Measurements from ENCODE around the gene PLAGL2. TPM values are rescaled to one million over a fixed set of nuclear protein-coding genes. Genes with fewer than 3 reads are reported as not detected.

Gene PLAGL2
- total and polyA plus RNA-seq, 2 experiments from 2014 or later = 39.7 to 41.1 TPM

DNA sequence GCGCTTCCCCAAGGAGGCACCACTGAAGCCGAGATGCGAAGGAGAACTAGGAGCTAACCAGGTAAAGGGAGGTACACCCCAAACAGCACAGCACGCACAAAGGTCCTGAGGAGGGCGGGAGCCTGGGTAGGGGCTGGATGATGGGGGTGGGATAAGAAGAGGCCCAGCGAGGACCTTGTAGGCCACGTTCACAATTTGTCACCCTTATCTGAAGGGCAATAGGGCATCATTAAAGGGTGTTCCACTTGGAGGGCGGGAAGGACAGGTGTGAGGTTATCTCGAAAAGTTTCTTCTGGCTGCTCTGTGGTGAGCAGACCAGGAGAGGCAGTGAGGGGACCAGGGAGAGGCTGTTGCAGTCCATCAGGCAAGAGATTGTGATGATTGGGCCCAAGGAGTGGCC is 25.7 kb upstream of the PLAGL2 start:
- no peak overlapping the region for H3K27ac ChIP-seq

DNA sequence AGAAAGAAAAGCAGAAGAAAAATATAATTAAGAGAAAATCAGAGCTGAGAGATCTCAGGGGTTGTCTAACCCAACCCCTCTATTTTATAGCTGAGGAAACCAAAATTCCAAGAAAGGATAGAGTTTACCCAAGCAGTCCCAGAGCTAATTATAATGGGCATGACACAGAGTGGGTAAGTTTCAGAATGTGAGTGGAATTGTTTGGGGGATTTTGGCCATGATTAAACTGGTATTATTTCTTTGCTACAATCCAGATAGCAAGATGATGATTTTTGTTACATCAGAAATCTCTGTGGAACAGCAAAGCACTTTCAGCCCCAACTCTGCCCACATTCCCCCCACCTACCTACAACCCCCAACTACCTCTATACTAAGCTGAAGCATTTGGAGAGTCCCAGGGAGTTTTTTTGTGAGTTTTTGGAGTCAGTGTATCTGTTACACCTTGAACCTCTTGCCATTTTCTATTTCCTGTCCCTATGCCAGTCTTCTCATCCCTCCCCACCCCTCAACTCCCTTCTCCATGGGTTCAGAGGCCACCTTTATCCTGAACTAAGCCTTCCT is 24.9 kb upstream of the PLAGL2 start:
- H2AFZ ChIP-seq = no peak overlapping the region
- no peak for DNase-seq (ENCODE audit: low spot score)
- TF ChIP-seq, protein P1, sequence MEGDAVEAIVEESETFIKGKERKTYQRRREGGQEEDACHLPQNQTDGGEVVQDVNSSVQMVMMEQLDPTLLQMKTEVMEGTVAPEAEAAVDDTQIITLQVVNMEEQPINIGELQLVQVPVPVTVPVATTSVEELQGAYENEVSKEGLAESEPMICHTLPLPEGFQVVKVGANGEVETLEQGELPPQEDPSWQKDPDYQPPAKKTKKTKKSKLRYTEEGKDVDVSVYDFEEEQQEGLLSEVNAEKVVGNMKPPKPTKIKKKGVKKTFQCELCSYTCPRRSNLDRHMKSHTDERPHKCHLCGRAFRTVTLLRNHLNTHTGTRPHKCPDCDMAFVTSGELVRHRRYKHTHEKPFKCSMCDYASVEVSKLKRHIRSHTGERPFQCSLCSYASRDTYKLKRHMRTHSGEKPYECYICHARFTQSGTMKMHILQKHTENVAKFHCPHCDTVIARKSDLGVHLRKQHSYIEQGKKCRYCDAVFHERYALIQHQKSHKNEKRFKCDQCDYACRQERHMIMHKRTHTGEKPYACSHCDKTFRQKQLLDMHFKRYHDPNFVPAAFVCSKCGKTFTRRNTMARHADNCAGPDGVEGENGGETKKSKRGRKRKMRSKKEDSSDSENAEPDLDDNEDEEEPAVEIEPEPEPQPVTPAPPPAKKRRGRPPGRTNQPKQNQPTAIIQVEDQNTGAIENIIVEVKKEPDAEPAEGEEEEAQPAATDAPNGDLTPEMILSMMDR (IDR thresholded peaks at IDR 0.05; ENCODE audit: poor library complexity) = no peak
- no peak for TF ChIP-seq EZH2 (IDR thresholded peaks at IDR 0.05; ENCODE audit: borderline replicate concordance)
- TF ChIP-seq EZH2phosphoT487 (IDR thresholded peaks at IDR 0.05; ENCODE audit: low read depth, severe bottlenecking, unreplicated experiment) = no peak
- no peak overlapping the region for H3K4me3 ChIP-seq
- no peak overlapping the region for H3K4me2 ChIP-seq
- H3K9me2 ChIP-seq (replicated peaks; ENCODE audit: insufficient read depth) = no peaks in the 10 kb centered on the region
- no peaks in the 10 kb centered on the region for H3K36me3 ChIP-seq (replicated peaks; ENCODE audit: insufficient read depth, low read depth)
- H4K20me1 ChIP-seq (ENCODE audit: insufficient read depth, poor library complexity, severe bottlenecking) = no peaks in the 10 kb centered on the region
- H3K27me3 ChIP-seq = no peaks in the 10 kb centered on the region
- H3K27ac ChIP-seq = peak overlapping the region; percentile 98
- H3K4me1 ChIP-seq (ENCODE audit: insufficient read depth) = peaks cover 30% of the 10 kb centered on the region
- no peaks in the 10 kb centered on the region for H3K9me3 ChIP-seq (ENCODE audit: low read depth)
- no peaks in the 10 kb centered on the region for H3K79me2 ChIP-seq

More for the DNA sequence above, 25.7 kb upstream of the PLAGL2 start:
- DNase-seq (ENCODE audit: low spot score) = no peak
- Histone ChIP-seq H4K20me1 (ENCODE audit: insufficient read depth, poor library complexity, severe bottlenecking) (no peaks in the 10 kb centered on the region), H3K27me3 (no peaks in the 10 kb centered on the region), H3K9me3 (ENCODE audit: low read depth) (no peaks in the 10 kb centered on the region), H3K36me3 (replicated peaks; ENCODE audit: insufficient read depth, low read depth) (no peaks in the 10 kb centered on the region), H2AFZ (no peak overlapping the region), H3K79me2 (no peaks in the 10 kb centered on the region), H3K4me3 (no peak overlapping the region), H3K4me1 (ENCODE audit: insufficient read depth) (peaks cover 25% of the 10 kb centered on the region), H3K4me2 (no peak overlapping the region), H3K9me2 (replicated peaks; ENCODE audit: insufficient read depth) (no peaks in the 10 kb centered on the region)
- 87% methylated on average over 9 of the region's 9 CpGs for WGBS (ENCODE audit: low lambda C conversion rate, missing lambda C conversion rate)
- no peak for TF ChIP-seq EZH2phosphoT487 (IDR thresholded peaks at IDR 0.05; ENCODE audit: low read depth, severe bottlenecking, unreplicated experiment)
- TF ChIP-seq, protein P1 (IDR thresholded peaks at IDR 0.05; ENCODE audit: poor library complexity) = no peak

DNA sequence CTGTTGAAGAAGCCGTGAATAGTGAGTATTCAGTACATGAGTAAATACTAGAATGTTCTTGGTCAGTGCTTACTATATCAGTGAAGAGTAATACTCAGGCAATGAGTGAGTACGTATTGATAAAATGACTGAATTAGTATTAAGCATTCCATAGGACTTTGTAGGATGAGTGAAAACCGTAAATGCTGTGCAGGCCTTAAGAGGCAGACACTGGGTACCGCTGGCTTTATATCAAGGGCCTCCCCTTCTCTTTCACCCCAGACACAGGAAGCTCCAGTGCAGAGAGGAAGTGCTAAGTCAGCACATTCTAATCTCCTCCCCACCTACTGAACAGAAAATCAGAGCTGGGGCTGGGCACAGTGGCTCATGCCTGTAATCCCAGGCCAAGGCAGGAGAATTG is 24.3 kb upstream of the PLAGL2 start:
- peaks cover 36% of the 10 kb centered on the region for H3K4me1 ChIP-seq (ENCODE audit: insufficient read depth)
- H3K27me3 ChIP-seq = no peaks in the 10 kb centered on the region
- no peak overlapping the region for H3K4me2 ChIP-seq
- no peaks in the 10 kb centered on the region for H4K20me1 ChIP-seq (ENCODE audit: insufficient read depth, poor library complexity, severe bottlenecking)
- H3K27ac ChIP-seq = peak overlapping the region; percentile 98
- no peak overlapping the region for H3K4me3 ChIP-seq
- H2AFZ ChIP-seq = no peak overlapping the region
- DNase-seq (ENCODE audit: low spot score) = peak; percentile 57
- H3K9me3 ChIP-seq (ENCODE audit: low read depth) = no peaks in the 10 kb centered on the region
- H3K9me2 ChIP-seq (replicated peaks; ENCODE audit: insufficient read depth) = no peaks in the 10 kb centered on the region
- H3K79me2 ChIP-seq = no peaks in the 10 kb centered on the region
- H3K36me3 ChIP-seq (replicated peaks; ENCODE audit: insufficient read depth, low read depth) = no peaks in the 10 kb centered on the region
- 75% methylated on average over 4 of the region's 4 CpGs for WGBS (ENCODE audit: low lambda C conversion rate, missing lambda C conversion rate)
- TF ChIP-seq, protein P1 (IDR thresholded peaks at IDR 0.05; ENCODE audit: poor library complexity) = no peak
- no peak for TF ChIP-seq EZH2 (IDR thresholded peaks at IDR 0.05; ENCODE audit: borderline replicate concordance)
- no peak for TF ChIP-seq EZH2phosphoT487 (IDR thresholded peaks at IDR 0.05; ENCODE audit: low read depth, severe bottlenecking, unreplicated experiment)

DNA sequence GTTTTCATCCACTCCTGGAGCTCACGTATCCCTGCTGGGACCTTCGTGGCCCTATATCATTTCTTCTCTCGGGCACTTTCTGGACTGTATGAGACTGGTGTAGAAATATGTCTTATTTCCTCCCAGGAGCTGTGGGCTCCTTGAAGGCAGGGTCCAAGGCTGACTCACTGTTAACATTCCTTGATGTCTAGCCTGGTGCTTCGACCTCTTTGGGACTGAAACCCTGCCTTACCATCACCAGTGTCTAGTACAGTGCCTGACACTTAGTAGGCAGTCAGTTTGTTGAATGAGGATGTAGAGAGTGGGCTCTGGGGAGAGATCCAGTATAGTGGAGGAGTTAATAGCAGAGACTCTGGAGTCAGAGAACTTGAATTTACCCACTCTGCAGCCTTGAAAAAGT is 23.7 kb upstream of the PLAGL2 start:
- H3K4me1 ChIP-seq (ENCODE audit: insufficient read depth) = peaks cover 40% of the 10 kb centered on the region
- H3K9me2 ChIP-seq (replicated peaks; ENCODE audit: insufficient read depth) = no peaks in the 10 kb centered on the region
- no peaks in the 10 kb centered on the region for H3K27me3 ChIP-seq
- no peak for DNase-seq (ENCODE audit: low spot score)
- no peaks in the 10 kb centered on the region for H3K9me3 ChIP-seq (ENCODE audit: low read depth)
- no peak overlapping the region for H2AFZ ChIP-seq
- no peak overlapping the region for H3K4me3 ChIP-seq
- peak overlapping the region; percentile 98 for H3K27ac ChIP-seq
- H3K79me2 ChIP-seq = no peaks in the 10 kb centered on the region
- TF ChIP-seq, protein P1 (IDR thresholded peaks at IDR 0.05; ENCODE audit: poor library complexity) = no peak
- TF ChIP-seq EZH2phosphoT487 (IDR thresholded peaks at IDR 0.05; ENCODE audit: low read depth, severe bottlenecking, unreplicated experiment) = no peak
- no peak for TF ChIP-seq EZH2 (IDR thresholded peaks at IDR 0.05; ENCODE audit: borderline replicate concordance)
- H3K36me3 ChIP-seq (replicated peaks; ENCODE audit: insufficient read depth, low read depth) = no peaks in the 10 kb centered on the region
- H3K4me2 ChIP-seq = no peak overlapping the region
- no peaks in the 10 kb centered on the region for H4K20me1 ChIP-seq (ENCODE audit: insufficient read depth, poor library complexity, severe bottlenecking)
- WGBS (ENCODE audit: low lambda C conversion rate, missing lambda C conversion rate) = 94% methylated on average over 4 of the region's 4 CpGs
